Stimulated activated CD4-positive, alpha-beta T cell treated with anti-CD3 and anti-CD28 coated beads, Interleukin-4, amount 100 ng/mL, for 48 hours (primary cell): ENCODE data around the gene KBTBD13.

Experiments
- DNase-seq, 2 donors: peaks; one replicate each; pipeline ENCODE4 v3.0.0-alpha.2; 2020; ENCODE audit warnings: low read depth in 2 of 2

KBTBD13 gene

DNA sequence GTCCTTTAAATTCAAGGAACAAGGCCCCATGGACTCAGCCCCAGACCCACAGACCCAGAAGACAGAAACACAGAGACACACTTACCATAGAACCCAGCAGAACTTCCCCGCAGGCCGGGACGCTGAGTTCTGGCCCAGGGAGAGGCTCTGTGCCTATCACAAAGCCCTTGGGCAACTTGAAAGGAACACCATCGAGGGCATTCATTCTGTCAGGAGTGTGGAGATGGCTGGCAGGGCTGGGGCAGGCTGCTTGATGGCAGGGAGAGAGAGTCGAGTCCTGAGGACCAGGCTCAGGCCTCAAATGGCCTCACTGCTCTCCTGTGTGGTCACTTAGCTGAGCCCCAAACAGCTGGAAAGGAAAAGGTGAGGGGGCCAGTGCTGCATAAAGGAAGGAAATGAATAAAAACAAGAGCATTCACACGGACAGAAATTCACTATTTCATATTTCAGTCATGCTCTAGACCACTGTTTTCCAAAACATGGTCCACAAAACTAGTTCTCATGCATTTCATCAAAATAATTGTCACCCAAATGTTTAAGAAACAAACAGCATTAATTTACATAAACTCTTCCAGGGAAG lies 29.6 kb downstream of the KBTBD13 start:
- DNase-seq: no peak

DNA sequence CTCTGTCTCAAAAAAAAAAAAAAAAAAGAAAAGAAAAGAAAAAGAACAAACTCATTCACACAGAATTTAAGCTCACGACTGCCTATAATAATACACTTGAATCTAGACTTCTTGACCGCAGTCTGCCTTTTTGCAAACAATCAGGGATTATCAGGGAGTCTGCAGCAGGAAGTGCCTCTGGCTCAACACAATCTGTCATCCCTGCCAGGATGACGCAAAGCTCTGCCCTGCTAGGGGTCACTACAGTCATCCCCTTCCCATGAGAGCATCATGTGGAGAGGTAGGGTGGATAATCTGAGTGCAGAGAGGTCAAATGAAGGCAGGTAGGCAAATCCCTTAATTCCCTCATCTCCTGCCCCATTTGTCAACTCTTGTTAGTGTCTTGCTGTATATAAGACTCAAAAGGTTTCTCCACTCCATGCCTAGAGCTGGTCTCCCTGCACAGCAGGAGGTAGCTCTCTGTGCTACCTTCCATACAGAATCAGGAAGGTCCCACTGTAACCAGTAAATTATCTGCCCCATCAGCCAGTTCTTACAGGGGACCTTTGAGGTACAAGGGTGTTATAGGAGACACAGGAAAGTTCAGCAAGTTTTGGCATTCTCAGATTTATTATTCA lies 34.2 kb downstream of the KBTBD13 start:
- no peak for DNase-seq

DNA sequence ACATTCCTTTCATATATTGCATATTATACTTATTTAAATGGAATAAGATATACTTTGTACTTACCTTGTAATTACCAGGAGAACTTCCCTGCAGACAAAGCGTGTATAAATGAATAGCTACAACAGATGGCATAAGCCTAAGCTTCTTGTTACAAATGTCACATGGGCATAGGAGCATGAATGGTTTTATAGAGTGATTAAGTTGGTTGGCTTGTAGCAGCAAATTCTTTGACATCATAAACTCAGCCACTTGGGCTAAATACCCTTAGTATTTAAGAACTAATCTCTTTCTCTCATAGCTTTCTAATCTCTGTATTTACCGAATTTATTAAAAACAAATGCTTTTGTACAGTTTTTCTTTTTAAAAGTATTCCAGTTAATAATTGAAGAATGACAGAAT lies 38.5 kb downstream of the KBTBD13 start, which contains the start of gene UBAP1L:
UBAP1L (minus strand) TSS at position 115 of the 400 bp plus-strand sequence. CDS start 8,985 bp downstream, outside the sequence.
- DNase-seq: no peak

DNA sequence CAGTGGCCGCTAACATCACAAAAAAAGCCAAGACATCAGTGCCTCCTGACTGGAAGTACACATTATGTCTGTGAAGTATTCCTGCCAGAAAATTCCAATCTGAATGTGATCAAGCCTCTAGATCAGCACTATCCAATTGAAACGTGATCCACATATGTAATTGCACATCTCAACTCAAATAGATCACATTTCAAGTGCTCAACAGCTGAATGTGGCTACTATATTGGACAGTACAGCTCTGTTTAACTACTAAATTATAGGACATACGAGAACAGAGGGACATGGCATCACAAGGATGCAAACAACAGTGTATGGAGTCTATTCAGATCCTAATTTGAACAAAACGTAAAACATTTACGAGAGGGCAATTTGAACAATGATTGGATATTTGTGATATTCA lies 39.0 kb downstream of the KBTBD13 start:
- DNase-seq: no peak
